Retinal pigment epithelial cell (primary cell): ENCODE data around the gene AHCYL1.

ENCODE experiments used
- DNase-seq: peaks from one replicate; pipeline ENCODE4 v3.0.0-alpha.2; 2010; ENCODE audit warnings: low read depth
- H3K4me3 ChIP-seq: 2 replicates; pipeline ENCODE4 v1.5.1; 2011; ENCODE audit warnings: mild to moderate bottlenecking, low read length, control low read depth, moderate library complexity
- CTCF ChIP-seq: conservative IDR thresholded peaks from 2 replicates; pipeline ENCODE4 v1.5.1; 2011; ENCODE audit warnings: low read depth, low read length, control low read depth, inconsistent platforms

AHCYL1 gene

GRCh38 chr1:109988349-109988914 lies 3.9 kb downstream of the AHCYL1 start:
- H3K4me3 ChIP-seq: no peak overlapping the region
- no peak for DNase-seq
- no peak for TF ChIP-seq CTCF

- H3K4me3 ChIP-seq: no peak overlapping the region
- no peak for DNase-seq
- TF ChIP-seq CTCF: no peak
Measured at GRCh38 chr1:109989506-109990301, 5.1 kb downstream of the AHCYL1 start.

- no peak overlapping the region for H3K4me3 ChIP-seq
- no peak for DNase-seq
- no peak for TF ChIP-seq CTCF
Measured at GRCh38 chr1:109990302-109990653, 5.7 kb downstream of the AHCYL1 start.

- TF ChIP-seq CTCF: no peak
- H3K4me3 ChIP-seq: no peak overlapping the region
- DNase-seq: no peak
Measured at GRCh38 chr1:109991400-109991925, 6.9 kb downstream of the AHCYL1 start.

- no peak for TF ChIP-seq CTCF
- DNase-seq: no peak
- H3K4me3 ChIP-seq: no peak overlapping the region
Measured at GRCh38 chr1:109993885-109994284, 9.3 kb downstream of the AHCYL1 start.

- no peak for TF ChIP-seq CTCF
- H3K4me3 ChIP-seq: no peak overlapping the region
- DNase-seq: no peak
Measured at GRCh38 chr1:109994654-109995053, 10.1 kb downstream of the AHCYL1 start.

- no peak for DNase-seq
- TF ChIP-seq CTCF: no peak
- no peak overlapping the region for H3K4me3 ChIP-seq
Measured at GRCh38 chr1:109995536-109995935, 11.0 kb downstream of the AHCYL1 start.
